AG04450 (cell line): ENCODE data around the gene ACY1. TPM values are rescaled to one million over a fixed set of nuclear protein-coding genes. Genes with fewer than 3 reads are reported as not detected.

Experiments used
- CTCF ChIA-PET: fragments of 300-600, 350-600 bp; formaldehyde crosslinking; extraction: SDS; loops from one replicate; lab custom pipeline; 2022; ENCODE audit warnings: antibody characterized with exemption, inconsistent platforms; lab: Charles Lee
- POLR2A ChIA-PET: fragments of 350-600 bp; formaldehyde crosslinking; extraction: SDS; loops from one replicate; lab custom pipeline; 2021; ENCODE audit warnings: antibody characterized with exemption, inconsistent platforms; lab: Yijun Ruan, JAX
- DNase-seq: peaks from one replicate; pipeline ENCODE4 v3.0.0-alpha.2; 2011; ENCODE audit warnings: low read depth, low spot score
- H3K27ac ChIP-seq: one replicate; pipeline ENCODE4 v1.5.1; 2012; ENCODE audit warnings: low read depth, low read length, control low read depth
- H3K27me3 ChIP-seq: one replicate; pipeline ENCODE4 v1.6.0; 2012; ENCODE audit warnings: low read length; ENCODE audit not compliant: control insufficient read depth, insufficient read depth
- H3K4me3 ChIP-seq: 2 replicates; pipeline ENCODE4 v1.5.1; 2011; ENCODE audit warnings: mild to moderate bottlenecking, low read depth, low read length, control low read depth
- H3K9me3 ChIP-seq: 2 replicates; pipeline ENCODE4 v1.5.1; 2012; ENCODE audit warnings: low read length; ENCODE audit not compliant: control insufficient read depth, insufficient read depth
- polyA plus RNA-seq: library from polyadenylated mRNA; depleted of rRNA; stranded (reverse); fragments of >200 nt; gene quantifications from 2 replicates; pipeline ENCODE4 v1.2.3, GENCODE V29; 2011
- TF ChIP-seq, protein P1 (sequence below): IDR thresholded peaks from 2 replicates; pipeline ENCODE4 v1.5.1; 2011; ENCODE audit warnings: low read depth, low read length, control low read depth, inconsistent platforms

Gene ACY1
- polyA plus RNA-seq, 1 experiment = 20.4 TPM

- TF ChIP-seq, protein P1, sequence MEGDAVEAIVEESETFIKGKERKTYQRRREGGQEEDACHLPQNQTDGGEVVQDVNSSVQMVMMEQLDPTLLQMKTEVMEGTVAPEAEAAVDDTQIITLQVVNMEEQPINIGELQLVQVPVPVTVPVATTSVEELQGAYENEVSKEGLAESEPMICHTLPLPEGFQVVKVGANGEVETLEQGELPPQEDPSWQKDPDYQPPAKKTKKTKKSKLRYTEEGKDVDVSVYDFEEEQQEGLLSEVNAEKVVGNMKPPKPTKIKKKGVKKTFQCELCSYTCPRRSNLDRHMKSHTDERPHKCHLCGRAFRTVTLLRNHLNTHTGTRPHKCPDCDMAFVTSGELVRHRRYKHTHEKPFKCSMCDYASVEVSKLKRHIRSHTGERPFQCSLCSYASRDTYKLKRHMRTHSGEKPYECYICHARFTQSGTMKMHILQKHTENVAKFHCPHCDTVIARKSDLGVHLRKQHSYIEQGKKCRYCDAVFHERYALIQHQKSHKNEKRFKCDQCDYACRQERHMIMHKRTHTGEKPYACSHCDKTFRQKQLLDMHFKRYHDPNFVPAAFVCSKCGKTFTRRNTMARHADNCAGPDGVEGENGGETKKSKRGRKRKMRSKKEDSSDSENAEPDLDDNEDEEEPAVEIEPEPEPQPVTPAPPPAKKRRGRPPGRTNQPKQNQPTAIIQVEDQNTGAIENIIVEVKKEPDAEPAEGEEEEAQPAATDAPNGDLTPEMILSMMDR = no peak
- H3K9me3 ChIP-seq = no peaks in the 10 kb centered on the region
- DNase-seq = no peak
- CTCF ChIA-PET = no interaction called here
- no peak overlapping the region for H3K27ac ChIP-seq
- H3K4me3 ChIP-seq = no peak overlapping the region
- no peaks in the 10 kb centered on the region for H3K27me3 ChIP-seq
- POLR2A ChIA-PET = no interaction called here
These were observed 42.7 kb downstream of the ACY1 start for GRCh38 chr3:52026041-52026440.

DNA sequence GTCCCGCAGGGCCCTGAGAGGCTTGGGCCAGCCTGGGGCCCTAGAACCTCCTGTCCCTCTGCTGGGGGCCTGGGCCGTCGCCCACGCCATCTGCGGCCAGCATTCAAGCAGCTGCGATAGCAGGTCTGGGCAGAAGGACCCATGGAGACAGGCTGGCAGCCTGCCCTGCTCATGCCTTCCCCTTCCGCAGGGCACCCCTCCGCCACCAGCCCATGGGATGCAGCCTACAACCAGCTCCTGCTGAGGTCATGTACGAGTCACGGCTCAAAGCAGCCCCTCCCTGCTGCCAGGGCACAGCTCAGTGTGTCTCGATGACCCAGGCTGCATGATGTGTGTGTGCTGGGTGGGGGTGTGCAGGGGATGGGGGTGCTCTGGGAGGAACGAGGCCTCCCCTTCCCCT is 45.2 kb downstream of the ACY1 start:
- DNase-seq = no peak
- ChIA-PET CTCF (interaction anchor here (0.7 kb wide), 2 partner anchors 24 to 28 kb away, joined by 3 to 4 read pairs; no protein-coding TSS in a partner anchor), POLR2A (interaction anchor here (0.6 kb wide), 1 partner anchor 18 kb away, joined by 3 read pairs; no protein-coding TSS in a partner anchor)
- Histone ChIP-seq H3K27me3 (no peaks in the 10 kb centered on the region), H3K4me3 (no peak overlapping the region), H3K9me3 (peaks cover 8% of the 10 kb centered on the region; the same call in 1 of the 2 replicates), H3K27ac (no peak overlapping the region)
- TF ChIP-seq, protein P1 = no peak

- CTCF ChIA-PET = interaction anchor here (0.7 kb wide), 2 partner anchors 24 to 28 kb away, joined by 3 to 4 read pairs; no protein-coding TSS in a partner anchor
- H3K4me3 ChIP-seq = no peak overlapping the region
- POLR2A ChIA-PET = no interaction called here
- peaks cover 8% of the 10 kb centered on the region; the same call in 1 of the 2 replicates for H3K9me3 ChIP-seq
- H3K27ac ChIP-seq = no peak overlapping the region
- TF ChIP-seq, protein P1 = no peak
- H3K27me3 ChIP-seq = no peaks in the 10 kb centered on the region
- DNase-seq = no peak
These were observed 45.7 kb downstream of the ACY1 start for GRCh38 chr3:52029053-52029452.

DNA sequence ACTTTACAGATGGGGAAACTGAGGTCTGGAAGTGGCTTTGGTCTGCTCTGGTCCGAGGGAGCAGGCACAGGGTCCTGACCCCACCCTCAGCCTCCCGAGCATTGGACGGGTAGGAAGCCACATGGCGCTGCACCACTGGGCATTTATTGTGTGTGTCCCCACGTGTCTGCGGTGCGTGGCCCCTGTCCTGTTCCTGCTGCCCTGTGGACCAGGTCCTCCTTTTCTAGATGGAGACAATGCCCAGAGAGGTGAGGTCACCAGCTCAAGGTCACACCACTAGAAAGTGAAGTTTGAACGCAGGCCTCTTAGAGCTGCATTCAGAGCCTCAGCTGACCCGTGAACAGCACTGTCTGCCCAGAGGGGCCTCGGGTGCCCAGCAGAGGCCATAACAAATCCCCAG is 46.2 kb downstream of the ACY1 start:
- H3K4me3 ChIP-seq = no peak overlapping the region
- peaks cover 8% of the 10 kb centered on the region; the same call in 1 of the 2 replicates for H3K9me3 ChIP-seq
- ChIA-PET CTCF (no interaction called here), POLR2A (no interaction called here)
- H3K27ac ChIP-seq = no peak overlapping the region
- no peak for DNase-seq
- H3K27me3 ChIP-seq = no peaks in the 10 kb centered on the region
- TF ChIP-seq, protein P1 = no peak

- Histone ChIP-seq H3K4me3 (no peak overlapping the region), H3K27ac (no peak overlapping the region), H3K9me3 (peaks cover 8% of the 10 kb centered on the region; the same call in 1 of the 2 replicates), H3K27me3 (no peaks in the 10 kb centered on the region)
- CTCF ChIA-PET = no interaction called here
- POLR2A ChIA-PET = interaction anchor here (0.5 kb wide), 1 partner anchor 64 kb away, joined by 3 read pairs; no protein-coding TSS in a partner anchor
- TF ChIP-seq, protein P1 = no peak
- DNase-seq = no peak
These were observed 47.5 kb downstream of the ACY1 start for GRCh38 chr3:52030714-52031310.
